ENCODE results near the gene RNFT2. TPM values are rescaled to one million over a fixed set of nuclear protein-coding genes. Genes with fewer than 3 reads are reported as not detected.
"Not testable (repeated sequence)": the region's sequence is repeated elsewhere in the genome, so short reads cannot be mapped to it uniquely, and the experiment has no call there.

The RNFT2 gene
- total and polyA plus RNA-seq, 7 experiments from 2014 or later: 1.2 to 8.3 (median 5.7) TPM

DNA sequence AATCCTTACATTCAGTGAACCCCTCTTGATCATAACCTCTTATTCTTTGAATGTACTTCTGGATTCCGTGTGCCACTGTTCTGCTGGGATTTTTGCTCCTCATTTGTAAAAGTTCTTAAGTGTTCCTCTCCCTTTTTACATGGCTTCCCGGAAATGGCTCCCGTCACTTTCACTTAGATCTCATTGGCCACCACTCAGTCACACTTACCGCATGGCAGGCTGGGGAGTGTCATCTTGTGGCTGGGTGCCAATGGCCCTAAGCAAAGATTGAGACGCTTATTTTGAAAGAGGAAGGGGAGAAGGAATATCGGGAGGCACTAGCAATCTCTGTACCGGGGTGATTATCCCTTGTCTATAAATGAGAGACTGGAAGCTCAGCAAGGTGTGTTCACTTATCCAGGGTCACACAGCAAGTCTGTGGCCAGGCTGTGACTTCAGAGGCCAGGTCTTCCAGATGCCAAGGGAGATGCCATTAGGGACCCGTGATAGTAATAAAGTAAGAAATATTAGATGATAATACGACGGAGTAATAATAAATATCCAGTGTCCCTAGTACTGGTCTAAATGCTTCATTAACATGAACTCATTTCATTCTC lies 68.8 kb downstream of the RNFT2 start:
- Mint-ChIP-seq H3K36me3 (peaks cover 0 to 3% (median 0%) of the 10 kb centered on the region in 5 donors), H3K27ac (no peak overlapping the region), H3K4me1 (no peaks in the 10 kb centered on the region), H3K9me3 (no peaks in the 10 kb centered on the region), H3K27me3 (no peaks in the 10 kb centered on the region), H3K4me3 (no peak overlapping the region)
- H3K27me3 ChIP-seq (ENCODE audit: control insufficient read depth in 2 of 2, insufficient read depth in 2 of 2, low read length in 2 of 2): no peaks in the 10 kb centered on the region
- no peak overlapping the region for H3K27ac ChIP-seq (ENCODE audit: low read depth, low read length)
- POLR2A ChIA-PET: no interaction called here
- no peaks in the 10 kb centered on the region for H3K9me3 ChIP-seq (ENCODE audit: control insufficient read depth in 2 of 3, low read length in 3 of 3)
- DNase-seq: no peak
- no peaks in the 10 kb centered on the region for H3K36me3 ChIP-seq (ENCODE audit: control insufficient read depth in 2 of 3, insufficient read depth in 3 of 3, low read length in 3 of 3)
- no peak for ATAC-seq
- no peak overlapping the region for H3K4me3 ChIP-seq (ENCODE audit: low read length)
- CTCF ChIA-PET: no interaction called here
- intact Hi-C loops (cut with micrococcal nuclease): no loop called here
- no peaks in the 10 kb centered on the region for H3K4me1 ChIP-seq (ENCODE audit: control insufficient read depth in 2 of 2, insufficient read depth in 2 of 2, low read length in 2 of 2)

GRCh38 chr12:116807546-116807945 lies 69.4 kb downstream of the RNFT2 start:
- ChIA-PET POLR2A (no interaction called here), CTCF (no interaction called here)
- no peak overlapping the region for H3K4me3 Mint-ChIP-seq
- Histone ChIP-seq H3K9me3 (ENCODE audit: control insufficient read depth in 2 of 3, low read length in 3 of 3) (no peaks in the 10 kb centered on the region), H3K4me1 (ENCODE audit: control insufficient read depth in 2 of 2, insufficient read depth in 2 of 2, low read length in 2 of 2) (no peaks in the 10 kb centered on the region), H3K36me3 (ENCODE audit: control insufficient read depth in 2 of 3, insufficient read depth in 3 of 3, low read length in 3 of 3) (no peaks in the 10 kb centered on the region), H3K27me3 (ENCODE audit: control insufficient read depth in 2 of 2, insufficient read depth in 2 of 2, low read length in 2 of 2) (no peaks in the 10 kb centered on the region), H3K4me3 (ENCODE audit: low read length) (no peak overlapping the region), H3K27ac (ENCODE audit: low read depth, low read length) (no peak overlapping the region)
- no peak for DNase-seq
- no peaks in the 10 kb centered on the region for H3K9me3 Mint-ChIP-seq
- no peak for ATAC-seq
- H3K27me3 Mint-ChIP-seq: no peaks in the 10 kb centered on the region
- intact Hi-C loops (cut with micrococcal nuclease): no loop called here
- peaks cover 0 to 3% (median 0%) of the 10 kb centered on the region in 5 donors for H3K36me3 Mint-ChIP-seq
- H3K4me1 Mint-ChIP-seq: no peaks in the 10 kb centered on the region
- H3K27ac Mint-ChIP-seq: no peak overlapping the region

GRCh38 chr12:116808113-116809105 lies 70.3 kb downstream of the RNFT2 start:
- peak overlapping the region in 1 of 9 donors; percentile 63 for H3K27ac Mint-ChIP-seq
- Histone ChIP-seq H3K9me3 (ENCODE audit: control insufficient read depth in 2 of 3, low read length in 3 of 3) (no peaks in the 10 kb centered on the region), H3K27me3 (ENCODE audit: control insufficient read depth in 2 of 2, insufficient read depth in 2 of 2, low read length in 2 of 2) (no peaks in the 10 kb centered on the region), H3K4me3 (ENCODE audit: low read length) (no peak overlapping the region), H3K36me3 (ENCODE audit: control insufficient read depth in 2 of 3, insufficient read depth in 3 of 3, low read length in 3 of 3) (no peaks in the 10 kb centered on the region), H3K27ac (ENCODE audit: low read depth, low read length) (no peak overlapping the region), H3K4me1 (ENCODE audit: control insufficient read depth in 2 of 2, insufficient read depth in 2 of 2, low read length in 2 of 2) (no peaks in the 10 kb centered on the region)
- ChIA-PET CTCF (no interaction called here), POLR2A (no interaction called here)
- H3K36me3 Mint-ChIP-seq: peaks cover 0 to 3% (median 0%) of the 10 kb centered on the region in 5 donors
- no peaks in the 10 kb centered on the region for H3K4me1 Mint-ChIP-seq
- no peaks in the 10 kb centered on the region for H3K9me3 Mint-ChIP-seq
- no peak overlapping the region for H3K4me3 Mint-ChIP-seq
- intact Hi-C loops (cut with micrococcal nuclease): no loop called here
- H3K27me3 Mint-ChIP-seq: no peaks in the 10 kb centered on the region
- DNase-seq (no peak), ATAC-seq (no peak)

DNA sequence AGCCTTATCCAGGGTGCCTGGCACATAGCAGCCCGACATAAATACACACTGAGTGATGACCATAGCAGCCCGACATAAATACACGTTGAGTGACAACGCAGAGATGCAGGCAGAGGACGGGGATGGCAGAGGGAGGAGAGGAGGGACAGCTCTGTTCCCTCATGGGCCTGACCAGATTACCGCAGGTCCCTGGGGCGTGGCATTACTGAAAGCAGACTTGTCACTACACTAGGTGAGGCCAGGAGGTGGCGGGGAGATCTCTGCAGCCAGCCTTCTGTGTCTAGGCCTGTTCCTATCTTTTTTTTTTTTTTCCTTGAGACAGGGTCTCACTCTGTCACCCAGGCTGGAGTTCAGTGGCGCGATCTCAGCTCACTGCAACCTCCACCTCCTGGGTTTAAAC lies 74.1 kb downstream of the RNFT2 start:
- CTCF ChIA-PET: no interaction called here
- no peaks in the 10 kb centered on the region for H3K9me3 ChIP-seq (ENCODE audit: control insufficient read depth in 2 of 3, low read length in 3 of 3)
- H3K36me3 ChIP-seq (ENCODE audit: control insufficient read depth in 2 of 3, insufficient read depth in 3 of 3, low read length in 3 of 3): no peaks in the 10 kb centered on the region
- H3K9me3 Mint-ChIP-seq: no peaks in the 10 kb centered on the region
- H3K4me3 Mint-ChIP-seq: peak overlapping the region in 1 of 10 donors; percentile 43
- peaks cover 0 to 4% (median 0%) of the 10 kb centered on the region in 7 donors for H3K4me1 Mint-ChIP-seq
- POLR2A ChIA-PET: no interaction called here
- H3K27me3 Mint-ChIP-seq: no peaks in the 10 kb centered on the region
- no peaks in the 10 kb centered on the region for H3K4me1 ChIP-seq (ENCODE audit: control insufficient read depth in 2 of 2, insufficient read depth in 2 of 2, low read length in 2 of 2)
- H3K27ac Mint-ChIP-seq: no peak overlapping the region
- no peak overlapping the region for H3K27ac ChIP-seq (ENCODE audit: low read depth, low read length)
- intact Hi-C loops (cut with micrococcal nuclease): loop anchor here in 1 of 2 donors (10.0 kb wide), 1 partner anchor 257 kb away; the partner anchor contains the start of gene MAP1LC3B2
- H3K36me3 Mint-ChIP-seq: peaks cover 0 to 3% (median 0%) of the 10 kb centered on the region in 5 donors
- no peak overlapping the region for H3K4me3 ChIP-seq (ENCODE audit: low read length)
- DNase-seq (no peak), ATAC-seq (no peak)
- H3K27me3 ChIP-seq (ENCODE audit: control insufficient read depth in 2 of 2, insufficient read depth in 2 of 2, low read length in 2 of 2): no peaks in the 10 kb centered on the region

GRCh38 chr12:116813271-116814041 lies 75.3 kb downstream of the RNFT2 start:
- Mint-ChIP-seq H3K36me3 (no peaks in the 10 kb centered on the region), H3K27ac (peak overlapping the region in 1 of 9 donors; percentile 31), H3K27me3 (no peaks in the 10 kb centered on the region), H3K4me3 (no peak overlapping the region), H3K9me3 (no peaks in the 10 kb centered on the region), H3K4me1 (peaks cover 6 to 12% (median 10%) of the 10 kb centered on the region in 7 donors)
- POLR2A ChIA-PET: no interaction called here
- ATAC-seq: no peak
- Histone ChIP-seq H3K4me3 (ENCODE audit: low read length) (no peak overlapping the region), H3K36me3 (ENCODE audit: control insufficient read depth in 2 of 3, insufficient read depth in 3 of 3, low read length in 3 of 3) (no peaks in the 10 kb centered on the region), H3K4me1 (ENCODE audit: control insufficient read depth in 2 of 2, insufficient read depth in 2 of 2, low read length in 2 of 2) (peaks cover 0 to 7% of the 10 kb centered on the region in 2 donors), H3K27ac (ENCODE audit: low read depth, low read length) (no peak overlapping the region), H3K9me3 (ENCODE audit: control insufficient read depth in 2 of 3, low read length in 3 of 3) (no peaks in the 10 kb centered on the region), H3K27me3 (ENCODE audit: control insufficient read depth in 2 of 2, insufficient read depth in 2 of 2, low read length in 2 of 2) (no peaks in the 10 kb centered on the region)
- no peak for DNase-seq
- intact Hi-C loops (cut with micrococcal nuclease): loop anchor here in 1 of 2 donors (10.0 kb wide), 1 partner anchor 259 kb away; the partner anchor contains the start of gene MAP1LC3B2
- CTCF ChIA-PET: no interaction called here

- peaks cover 8 to 21% (median 19%) of the 10 kb centered on the region in 7 donors for H3K4me1 Mint-ChIP-seq
- H3K4me3 Mint-ChIP-seq; H3K36me3 Mint-ChIP-seq; H3K27ac Mint-ChIP-seq; H3K27me3 Mint-ChIP-seq; H3K9me3 Mint-ChIP-seq; ATAC-seq; H3K9me3 ChIP-seq (ENCODE audit: control insufficient read depth in 2 of 3, low read length in 3 of 3); H3K4me1 ChIP-seq (ENCODE audit: control insufficient read depth in 2 of 2, insufficient read depth in 2 of 2, low read length in 2 of 2); H3K27ac ChIP-seq (ENCODE audit: low read depth, low read length); DNase-seq; CTCF ChIA-PET; H3K4me3 ChIP-seq (ENCODE audit: low read length); H3K27me3 ChIP-seq (ENCODE audit: control insufficient read depth in 2 of 2, insufficient read depth in 2 of 2, low read length in 2 of 2); H3K36me3 ChIP-seq (ENCODE audit: control insufficient read depth in 2 of 3, insufficient read depth in 3 of 3, low read length in 3 of 3); POLR2A ChIA-PET: not testable (repeated sequence)
- intact Hi-C loops (cut with micrococcal nuclease): loop anchor here (5.0 to 10.0 kb wide), 2 partner anchors 260 to 1563 kb away; partner anchors contain the start of genes MAP1LC3B2 (in 1 of the 2) and SUDS3 (in 1 of the 2)
Measured at GRCh38 chr12:116814766-116815165, 76.7 kb downstream of the RNFT2 start.

All from naive thymus-derived CD4-positive, alpha-beta T cell (primary cell).